ENCODE data around the gene CNOT10.
"Not testable (repeated sequence)": the region's sequence is repeated elsewhere in the genome, so short reads cannot be mapped to it uniquely, and the experiment has no call there.

Gene CNOT10

DNA sequence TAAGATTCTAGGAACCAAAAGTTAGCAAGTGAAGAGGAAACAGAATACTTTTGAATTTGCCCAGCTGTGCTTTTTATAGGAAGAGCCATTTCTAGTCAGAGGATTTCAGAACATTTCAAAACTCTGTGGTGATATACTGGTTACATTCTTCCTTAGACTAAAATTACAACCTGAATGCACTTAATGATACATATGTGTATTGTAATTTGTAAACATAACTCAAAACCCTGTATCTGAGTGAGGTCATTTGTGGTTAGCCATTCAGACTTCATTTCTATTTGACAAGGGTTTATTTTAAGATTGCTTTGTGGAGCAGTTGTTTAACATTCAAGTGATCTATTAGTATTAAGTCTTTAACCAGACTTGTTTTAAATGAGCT is 73.4 kb downstream of the CNOT10 start:
- no peak for DNase-seq

DNA sequence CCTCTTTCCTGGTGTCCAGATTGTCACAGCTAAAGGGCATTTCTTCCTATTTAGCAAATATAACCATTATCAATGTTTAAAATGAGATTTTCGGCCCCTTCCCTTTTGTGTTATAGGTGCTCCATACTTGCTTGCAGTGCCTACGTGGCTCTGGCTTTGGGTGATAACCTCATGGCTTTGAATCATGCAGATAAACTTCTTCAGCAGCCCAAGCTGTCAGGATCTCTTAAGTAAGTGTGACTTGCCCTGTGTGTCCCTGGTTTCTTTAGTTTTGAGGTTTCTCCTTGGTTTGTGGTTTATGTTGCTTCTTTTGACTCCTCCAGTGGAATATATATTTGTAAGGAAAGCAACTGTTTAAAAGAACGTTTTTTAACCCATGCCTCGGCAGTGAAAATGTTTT is 74.4 kb downstream of the CNOT10 start:
- DNase-seq: no peak

GRCh38 chr3:32764481-32764880 is 79.5 kb downstream of the CNOT10 start:
- no peak for DNase-seq

DNA sequence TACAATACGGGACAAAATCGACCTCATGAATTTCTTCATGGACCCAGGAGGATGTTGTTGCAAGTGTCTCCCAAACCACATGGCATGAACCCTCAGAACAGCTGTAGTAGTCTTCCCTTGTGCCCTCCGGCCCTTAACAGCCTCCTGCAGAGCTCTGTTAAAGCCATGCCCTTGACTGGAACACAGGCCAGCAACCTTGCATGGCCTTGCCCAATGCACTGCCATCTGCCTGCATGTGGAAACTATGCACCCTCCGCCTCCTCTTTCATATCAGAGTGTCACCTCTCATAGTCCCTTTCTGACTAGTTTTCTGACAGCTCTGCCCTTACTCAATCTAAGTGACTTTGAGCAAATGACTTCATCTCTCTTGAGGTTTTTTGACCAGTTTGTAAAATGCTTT is 93.4 kb downstream of the CNOT10 start:
- no peak for DNase-seq

GRCh38 chr3:32780071-32780734 is 95.2 kb downstream of the CNOT10 start:
- DNase-seq: no peak

- DNase-seq: peak; percentile 2
Observed at GRCh38 chr3:32780735-32781210, 95.8 kb downstream of the CNOT10 start.

GRCh38 chr3:32781211-32781968 is 96.4 kb downstream of the CNOT10 start:
- peak; percentile 64 for DNase-seq

DNA sequence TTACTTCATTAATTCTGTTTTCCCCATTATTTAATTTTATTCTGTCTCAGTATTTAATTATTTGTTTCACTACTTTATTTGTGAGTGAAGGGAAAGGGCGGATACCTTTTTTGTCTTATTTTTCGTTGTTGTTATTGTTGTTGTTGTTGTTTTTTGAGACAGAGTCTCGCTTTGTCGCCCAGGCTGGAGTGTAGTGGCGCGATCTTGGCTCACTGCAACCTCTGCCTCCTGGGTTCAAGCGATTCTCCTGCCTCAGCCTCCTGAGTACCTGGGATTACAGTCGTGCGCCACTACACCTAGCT is 96.9 kb downstream of the CNOT10 start:
- DNase-seq: not testable (repeated sequence)

GRCh38 chr3:32782407-32782806 is 97.4 kb downstream of the CNOT10 start:
- DNase-seq: no peak

GRCh38 chr3:32791833-32792232 is 106.8 kb downstream of the CNOT10 start:
- no peak for DNase-seq

- DNase-seq: no peak
Observed at GRCh38 chr3:32794487-32795308, 109.7 kb downstream of the CNOT10 start.

DNA sequence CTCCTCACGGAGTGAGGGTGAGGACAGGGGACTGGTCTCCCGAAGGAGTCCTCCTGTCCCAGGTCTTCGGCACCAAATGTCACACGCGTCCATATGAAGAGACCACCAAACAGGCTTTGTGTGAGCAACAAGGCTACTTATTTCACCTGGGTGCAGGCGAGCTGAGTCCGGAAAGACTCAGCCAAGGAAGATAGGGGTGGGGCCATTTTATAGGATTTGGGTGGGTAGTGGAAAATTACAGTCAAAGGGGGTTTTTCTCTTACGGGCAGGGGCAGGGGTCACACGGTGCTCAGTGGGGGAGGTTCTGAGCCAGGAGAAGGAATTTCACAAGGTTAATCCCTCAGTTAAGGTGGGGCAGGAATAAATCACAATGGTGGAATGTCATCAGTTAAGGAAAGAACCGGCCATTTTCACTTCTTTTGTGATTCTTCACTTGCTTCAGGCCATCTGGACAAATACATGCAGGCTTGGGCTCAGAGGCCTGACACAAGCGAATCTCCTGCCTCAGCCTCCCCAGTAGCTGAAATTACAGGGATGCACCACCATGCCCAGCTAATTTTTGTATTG is 111.5 kb downstream of the CNOT10 start:
- DNase-seq: not testable (repeated sequence)

DNA sequence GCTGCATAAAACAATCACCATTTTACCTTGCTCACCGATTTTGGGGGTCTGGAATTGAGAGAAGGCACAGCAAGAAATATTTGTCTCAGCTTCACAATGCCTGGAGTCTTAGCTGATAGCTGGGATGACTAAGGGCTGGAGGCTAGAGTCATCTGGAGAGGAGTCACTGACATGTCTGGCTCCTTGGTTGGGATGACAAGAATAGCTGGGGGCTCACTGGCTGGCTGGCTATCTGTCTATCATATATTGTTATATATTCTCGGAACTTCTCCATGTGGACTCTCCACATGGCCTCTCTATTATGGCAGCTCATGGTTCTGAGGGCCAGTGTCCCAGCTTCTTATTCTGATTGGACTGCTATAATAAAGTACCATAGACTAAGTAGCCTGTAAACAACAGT is 112.8 kb downstream of the CNOT10 start:
- DNase-seq: no peak

DNA sequence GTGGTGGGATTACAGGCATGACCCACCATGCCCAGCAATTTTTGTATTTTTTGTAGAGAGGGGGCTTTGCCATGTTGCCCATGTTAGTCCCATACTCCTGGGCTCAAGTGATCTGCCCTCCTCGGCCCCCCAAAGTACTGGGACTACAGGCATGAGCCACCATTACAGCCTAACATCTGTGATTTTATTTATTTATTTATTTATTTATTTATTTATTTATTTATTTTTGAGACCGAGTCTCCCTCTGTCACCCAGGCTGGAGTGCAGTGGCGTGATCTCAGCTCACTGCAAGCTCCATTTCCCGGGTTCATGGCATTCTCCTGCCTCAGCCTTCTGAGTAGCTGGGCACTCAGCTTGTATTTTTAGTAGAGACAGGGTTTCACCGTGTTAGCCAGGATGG is 116.5 kb downstream of the CNOT10 start:
- not testable (repeated sequence) for DNase-seq

- DNase-seq: no peak
Observed at GRCh38 chr3:32813180-32813579, 128.2 kb downstream of the CNOT10 start.

DNA sequence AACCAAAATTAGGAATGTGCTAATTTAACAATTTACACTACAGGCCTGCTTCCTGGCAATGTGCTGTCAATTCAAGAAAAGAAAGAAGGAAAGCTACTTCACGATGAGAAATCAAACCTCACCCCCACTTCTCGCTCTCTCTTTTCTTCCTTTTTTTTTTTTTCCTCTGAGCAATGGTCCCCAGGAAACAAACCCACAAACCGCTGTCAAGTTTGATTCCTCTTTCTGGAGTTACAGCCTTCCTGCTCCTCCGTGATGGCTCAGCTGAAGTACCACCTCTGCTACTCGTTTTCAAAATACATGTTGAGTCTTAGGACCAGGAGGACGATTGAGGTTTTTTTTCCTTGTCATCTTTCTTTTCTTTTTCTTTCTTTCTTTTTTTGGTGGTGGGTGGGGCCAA is 129.4 kb downstream of the CNOT10 start:
- no peak for DNase-seq

DNA sequence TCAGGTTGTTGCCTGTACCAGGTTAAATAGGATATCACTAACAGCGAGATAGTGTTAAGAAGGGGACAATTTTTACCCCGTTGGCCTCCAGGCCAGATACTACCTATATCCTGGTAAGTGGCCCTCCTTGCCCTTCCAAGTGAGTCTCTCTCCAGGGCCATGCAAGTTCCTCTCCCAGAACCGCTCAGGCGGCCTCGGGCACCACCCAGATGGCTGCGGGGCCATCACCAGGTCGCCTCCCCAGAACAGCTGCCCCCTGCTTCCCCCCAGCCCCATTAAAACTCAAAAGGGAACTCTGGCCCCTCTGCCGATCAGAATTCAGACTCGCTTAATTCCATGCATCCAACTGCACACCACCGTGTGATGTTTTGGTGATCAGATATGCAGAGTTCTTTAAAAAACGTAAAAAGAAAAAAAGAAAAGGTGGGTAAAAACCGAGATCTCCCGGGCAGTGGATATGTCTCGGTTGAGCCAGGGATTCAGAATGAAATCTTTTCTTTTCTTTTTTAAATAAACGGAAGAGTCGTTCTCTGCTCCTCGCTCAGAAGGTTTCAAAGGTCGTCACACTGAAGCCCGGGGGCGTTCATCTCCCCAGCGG is 131.0 kb downstream of the CNOT10 start:
- no peak for DNase-seq

- DNase-seq: no peak
Observed at GRCh38 chr3:32816439-32817256, 131.7 kb downstream of the CNOT10 start.

GRCh38 chr3:32817257-32817557 is 132.2 kb downstream of the CNOT10 start:
- DNase-seq: no peak

- no peak for DNase-seq
Observed at GRCh38 chr3:32817558-32818228, 132.7 kb downstream of the CNOT10 start, which contains the start of gene TRIM71. Gene TRIM71, plus strand, starts transcription at chr3:32817997. Its CDS starts 84 bp downstream, at chr3:32818081.

GRCh38 chr3:32818229-32818969 is 133.4 kb downstream of the CNOT10 start:
- no peak for DNase-seq
